ENCODE measurements around the gene CSGALNACT2.
A peak's percentile ranks its signal among the peaks of the same experiment; 100 is the strongest.
"Not testable (repeated sequence)": the region's sequence is repeated elsewhere in the genome, so short reads cannot be mapped to it uniquely, and the experiment has no call there.

Gene CSGALNACT2

DNA sequence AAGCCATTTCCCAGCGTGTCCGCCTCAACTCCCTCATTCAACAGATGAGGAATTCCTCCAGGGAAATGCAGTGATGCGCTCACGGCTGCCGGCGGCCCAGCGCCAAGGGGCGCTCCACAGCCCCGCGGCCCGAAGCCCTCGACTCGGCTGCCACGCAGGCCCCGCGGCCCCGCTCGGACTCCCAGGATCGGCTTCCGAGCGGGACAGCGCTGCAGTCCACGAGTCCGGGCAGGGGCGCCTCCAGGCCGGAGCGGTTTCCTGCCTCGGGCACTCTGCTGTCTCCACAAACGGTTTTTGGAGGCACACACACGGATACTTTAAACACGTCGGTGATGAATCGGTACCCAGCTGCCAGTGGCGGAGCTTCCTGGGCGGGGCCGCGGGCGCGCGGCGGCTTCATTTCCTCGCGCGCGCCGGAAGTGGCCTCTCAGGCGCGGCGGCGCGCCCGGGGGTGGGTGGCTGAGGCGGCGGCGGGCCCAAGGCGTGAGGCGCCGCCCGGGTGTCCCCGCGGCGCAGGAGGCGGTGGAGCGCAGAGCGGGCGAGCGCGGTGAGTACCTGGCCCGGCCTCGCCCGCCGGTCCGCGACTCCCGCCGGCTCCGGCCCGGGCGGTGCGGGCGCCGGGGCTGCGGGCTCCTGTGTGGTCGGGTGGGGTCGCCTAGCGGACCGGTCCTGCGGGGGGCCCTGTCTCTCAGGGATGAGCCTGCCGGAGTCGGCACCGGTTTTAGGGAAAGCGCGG lies at the start of gene CSGALNACT2:
TSS of gene CSGALNACT2 (plus strand) at position 425 of the 736 bp plus-strand sequence. CDS start 16,705 bp downstream, outside the sequence.
- DNase-seq (ENCODE audit: low read depth, low spot score), result no peak

GRCh38 chr10:43089519-43089918 lies 48.7 kb upstream of the CSGALNACT2 start:
- DNase-seq (ENCODE audit: low read depth, low spot score), result no peak

GRCh38 chr10:43090188-43090587 lies 48.1 kb upstream of the CSGALNACT2 start:
- no peak for DNase-seq (ENCODE audit: low read depth, low spot score)

DNA sequence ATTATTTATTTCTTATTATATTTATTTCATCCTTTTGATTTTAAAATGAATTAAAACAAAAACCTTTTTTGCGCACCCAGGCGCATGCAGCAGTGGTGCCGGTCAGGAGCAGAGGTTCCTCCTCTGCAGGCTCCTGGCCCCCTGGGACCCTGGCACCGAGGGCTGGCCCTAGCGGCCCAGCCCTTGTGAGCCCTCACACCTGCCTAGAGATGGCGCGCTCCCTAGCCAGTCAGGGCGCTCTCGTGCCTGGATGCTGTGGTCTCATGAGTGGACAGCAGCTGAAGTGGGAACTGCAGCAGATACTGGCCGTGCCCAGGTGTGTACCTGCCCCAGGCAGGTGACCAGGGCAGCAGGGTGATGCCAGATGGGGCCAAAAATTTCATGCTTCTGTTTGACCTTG lies 47.6 kb upstream of the CSGALNACT2 start:
- DNase-seq (ENCODE audit: low read depth, low spot score), result no peak

GRCh38 chr10:43091846-43092245 lies 46.4 kb upstream of the CSGALNACT2 start:
- no peak for DNase-seq (ENCODE audit: low read depth, low spot score)

DNA sequence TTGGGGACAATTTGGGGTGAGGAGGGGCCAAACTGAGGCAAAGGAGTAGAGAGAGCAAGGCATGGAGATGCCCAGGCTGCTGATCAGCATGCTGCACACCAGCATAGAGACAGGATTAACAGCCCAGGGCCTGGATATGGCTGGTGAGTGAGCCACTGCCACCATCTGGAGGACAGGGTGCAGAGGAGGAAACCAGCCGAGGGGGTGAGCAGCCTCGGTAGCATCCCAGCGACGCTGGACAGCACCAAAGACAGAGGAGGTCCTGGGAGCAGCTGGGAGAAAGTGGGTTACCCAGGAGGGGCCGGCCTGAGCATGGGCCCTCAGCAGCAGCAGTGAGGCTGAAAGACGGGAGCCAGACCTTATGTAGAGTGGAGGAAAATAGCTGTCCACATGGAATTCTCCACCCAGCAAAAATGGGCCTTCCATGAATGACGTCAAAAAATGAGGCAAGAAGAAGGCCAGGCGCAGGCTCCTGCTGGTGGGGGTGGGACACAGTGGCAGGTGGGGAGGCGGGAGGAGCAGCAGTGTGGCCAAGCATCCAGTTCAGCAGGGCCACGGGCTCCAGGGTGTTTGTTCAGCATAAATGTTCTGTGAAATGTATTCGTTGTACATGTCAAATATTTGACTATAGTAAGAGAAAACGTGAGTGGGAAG lies 44.7 kb upstream of the CSGALNACT2 start:
- DNase-seq (ENCODE audit: low read depth, low spot score), result no peak

- DNase-seq (ENCODE audit: low read depth, low spot score), result no peak
These were observed 44.2 kb upstream of the CSGALNACT2 start for GRCh38 chr10:43094085-43094484.

GRCh38 chr10:43099339-43099738 lies 38.9 kb upstream of the CSGALNACT2 start:
- DNase-seq (ENCODE audit: low read depth, low spot score), result not testable (repeated sequence)

GRCh38 chr10:43099928-43100327 lies 38.3 kb upstream of the CSGALNACT2 start:
- DNase-seq (ENCODE audit: low read depth, low spot score), result no peak

DNA sequence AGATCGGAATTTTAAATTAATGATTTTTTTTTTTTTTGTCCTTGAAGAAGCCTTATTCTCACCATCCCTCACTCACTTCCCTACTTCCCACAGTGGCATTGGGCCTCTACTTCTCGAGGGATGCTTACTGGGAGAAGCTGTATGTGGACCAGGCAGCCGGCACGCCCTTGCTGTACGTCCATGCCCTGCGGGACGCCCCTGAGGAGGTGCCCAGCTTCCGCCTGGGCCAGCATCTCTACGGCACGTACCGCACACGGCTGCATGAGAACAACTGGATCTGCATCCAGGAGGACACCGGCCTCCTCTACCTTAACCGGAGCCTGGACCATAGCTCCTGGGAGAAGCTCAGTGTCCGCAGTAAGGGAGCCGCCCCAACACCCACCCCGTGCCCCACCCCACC lies 37.9 kb upstream of the CSGALNACT2 start:
- no peak for DNase-seq (ENCODE audit: low read depth, low spot score)

GRCh38 chr10:43102063-43102828 lies 36.0 kb upstream of the CSGALNACT2 start:
- DNase-seq (ENCODE audit: low read depth, low spot score), result no peak

GRCh38 chr10:43105102-43105955 lies 32.9 kb upstream of the CSGALNACT2 start:
- peak; percentile 37 for DNase-seq (ENCODE audit: low read depth, low spot score)

- no peak for DNase-seq (ENCODE audit: low read depth, low spot score)
These were observed 32.4 kb upstream of the CSGALNACT2 start for GRCh38 chr10:43105956-43106229.

DNA sequence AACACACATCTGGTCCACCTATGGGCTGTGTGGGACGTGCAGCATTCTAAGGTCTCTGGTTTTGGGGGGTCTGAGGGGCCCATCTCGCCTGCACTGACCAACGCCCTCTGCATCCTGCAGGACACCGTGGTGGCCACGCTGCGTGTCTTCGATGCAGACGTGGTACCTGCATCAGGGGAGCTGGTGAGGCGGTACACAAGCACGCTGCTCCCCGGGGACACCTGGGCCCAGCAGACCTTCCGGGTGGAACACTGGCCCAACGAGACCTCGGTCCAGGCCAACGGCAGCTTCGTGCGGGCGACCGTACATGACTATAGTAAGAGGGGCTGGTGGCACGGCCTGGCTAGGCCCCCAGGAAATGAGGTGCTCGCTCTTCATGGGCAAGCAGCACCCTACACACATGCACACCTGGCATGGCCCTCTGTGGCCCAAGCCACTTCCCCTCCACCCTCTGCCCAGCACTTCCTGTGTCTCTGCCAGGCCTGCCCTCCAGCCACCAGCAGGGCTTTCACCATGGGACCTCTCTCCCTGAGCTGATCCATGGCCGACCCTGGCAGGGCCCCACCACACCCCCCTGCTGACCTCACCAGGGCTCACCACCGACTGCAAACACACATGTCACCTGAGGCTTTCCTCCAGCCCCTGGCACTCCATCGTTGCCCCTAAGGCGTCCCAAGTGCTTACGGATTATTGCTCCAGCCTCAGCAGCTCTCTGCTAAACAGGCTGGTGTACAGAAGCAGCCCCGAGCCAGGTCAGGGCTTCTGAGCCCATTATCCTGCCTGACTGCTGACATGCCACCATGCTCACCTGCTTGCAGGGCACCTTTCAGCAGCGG lies 31.8 kb upstream of the CSGALNACT2 start:
- DNase-seq (ENCODE audit: low read depth, low spot score), result no peak

GRCh38 chr10:43108951-43109350 lies 29.3 kb upstream of the CSGALNACT2 start:
- DNase-seq (ENCODE audit: low read depth, low spot score), result no peak

GRCh38 chr10:43109671-43110249 lies 28.5 kb upstream of the CSGALNACT2 start:
- DNase-seq (ENCODE audit: low read depth, low spot score), result no peak

- DNase-seq (ENCODE audit: low read depth, low spot score), result no peak
These were observed 27.7 kb upstream of the CSGALNACT2 start for GRCh38 chr10:43110338-43111071.

GRCh38 chr10:43111101-43111500 lies 27.1 kb upstream of the CSGALNACT2 start:
- no peak for DNase-seq (ENCODE audit: low read depth, low spot score)

- no peak for DNase-seq (ENCODE audit: low read depth, low spot score)
These were observed 26.2 kb upstream of the CSGALNACT2 start for GRCh38 chr10:43111921-43112607.

Data from smooth muscle cell of the brain vasculature (primary cell).